ENCODE results near the gene CCDC150. TPM values are rescaled to one million over a fixed set of nuclear protein-coding genes. Genes with fewer than 3 reads are reported as not detected.
"Not testable (repeated sequence)": the region's sequence is repeated elsewhere in the genome, so short reads cannot be mapped to it uniquely, and the experiment has no call there.

Gene CCDC150
- total RNA-seq, 1 experiment from 2014 or later: 34.0 TPM

DNA sequence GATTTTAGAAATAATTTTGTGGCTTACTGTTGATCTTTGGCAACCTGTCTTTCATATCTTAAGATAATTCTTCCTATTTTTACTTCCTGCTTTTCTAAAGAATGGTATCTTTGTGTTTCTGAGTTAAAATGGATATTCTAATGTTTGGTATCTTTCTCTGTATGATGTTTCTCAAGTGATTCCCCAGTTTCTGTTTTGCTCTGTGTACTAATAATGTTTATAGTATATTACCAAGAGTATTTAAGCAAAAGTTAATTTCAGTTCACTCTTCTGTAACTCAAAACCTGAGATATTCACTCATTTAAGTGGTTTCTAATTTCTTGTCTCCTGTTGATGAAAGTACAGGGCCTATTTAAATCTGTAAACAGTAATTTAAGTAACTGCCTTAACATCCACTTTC lies 58.3 kb downstream of the CCDC150 start:
- no peaks in the 10 kb centered on the region for H3K27me3 ChIP-seq (replicated peaks; ENCODE audit: control insufficient read depth, insufficient read depth, low read length)
- no peak for DNase-seq
- Mint-ChIP-seq H3K27ac (ENCODE audit: unreplicated experiment) (no peak overlapping the region), H3K36me3 (ENCODE audit: insufficient read depth, unreplicated experiment) (no peaks in the 10 kb centered on the region), H3K27me3 (ENCODE audit: insufficient read depth, unreplicated experiment) (no peaks in the 10 kb centered on the region), H3K4me1 (ENCODE audit: low read depth, unreplicated experiment) (peaks cover 8% of the 10 kb centered on the region), H3K9me3 (ENCODE audit: unreplicated experiment) (no peaks in the 10 kb centered on the region), H3K4me3 (ENCODE audit: unreplicated experiment) (no peak overlapping the region)
- BruUV-seq (replicated peaks): no TSS peak
- H3K4me3 ChIP-seq (ENCODE audit: low read depth, low read length): no peak overlapping the region
- no peaks in the 10 kb centered on the region for H3K9me3 ChIP-seq
- intact Hi-C loops (cut with micrococcal nuclease; ENCODE audit: unreplicated experiment): no loop called here
- peaks cover 6% of the 10 kb centered on the region; the same call in 1 of the 2 replicates for H3K4me1 ChIP-seq
- ChIA-PET POLR2A (no interaction called here), CTCF (interaction anchor here (0.6 kb wide), 1 partner anchor 25 kb away, joined by 4 read pairs; no protein-coding TSS in a partner anchor)
- H3K36me3 ChIP-seq (ENCODE audit: control insufficient read depth, insufficient read depth, low read length): no peaks in the 10 kb centered on the region
- no peak for TF ChIP-seq CTCF (IDR thresholded peaks at IDR 0.05; ENCODE audit: insufficient read depth in 1 of 2, low read depth in 1 of 2, low read length in 1 of 2, severe bottlenecking in 1 of 2, unreplicated experiment in 1 of 2)

- intact Hi-C loops (cut with micrococcal nuclease; ENCODE audit: unreplicated experiment): no loop called here
Observed at GRCh38 chr2:196702641-196703040, 63.1 kb downstream of the CCDC150 start.

GRCh38 chr2:196703695-196704094 lies 64.2 kb downstream of the CCDC150 start:
- Mint-ChIP-seq H3K27ac (ENCODE audit: unreplicated experiment) (no peak overlapping the region), H3K4me1 (ENCODE audit: low read depth, unreplicated experiment) (no peaks in the 10 kb centered on the region), H3K27me3 (ENCODE audit: insufficient read depth, unreplicated experiment) (no peaks in the 10 kb centered on the region), H3K4me3 (ENCODE audit: unreplicated experiment) (no peak overlapping the region), H3K36me3 (ENCODE audit: insufficient read depth, unreplicated experiment) (no peaks in the 10 kb centered on the region), H3K9me3 (ENCODE audit: unreplicated experiment) (peaks cover 19% of the 10 kb centered on the region)
- Histone ChIP-seq H3K27me3 (replicated peaks; ENCODE audit: control insufficient read depth, insufficient read depth, low read length) (no peaks in the 10 kb centered on the region), H3K36me3 (ENCODE audit: control insufficient read depth, insufficient read depth, low read length) (no peaks in the 10 kb centered on the region), H3K9me3 (no peaks in the 10 kb centered on the region), H3K4me1 (no peaks in the 10 kb centered on the region), H3K4me3 (ENCODE audit: low read depth, low read length) (no peak overlapping the region)
- ChIA-PET CTCF (no interaction called here), POLR2A (no interaction called here)
- BruUV-seq (replicated peaks): no TSS peak
- no peak for TF ChIP-seq CTCF (IDR thresholded peaks at IDR 0.05; ENCODE audit: insufficient read depth in 1 of 2, low read depth in 1 of 2, low read length in 1 of 2, severe bottlenecking in 1 of 2, unreplicated experiment in 1 of 2)
- DNase-seq: no peak
- intact Hi-C loops (cut with micrococcal nuclease; ENCODE audit: unreplicated experiment): no loop called here

More at GRCh38 chr2:196702641-196703040, 63.1 kb downstream of the CCDC150 start:
- Histone ChIP-seq H3K4me3 (ENCODE audit: low read depth, low read length) (no peak overlapping the region), H3K36me3 (ENCODE audit: control insufficient read depth, insufficient read depth, low read length) (no peaks in the 10 kb centered on the region), H3K9me3 (no peaks in the 10 kb centered on the region), H3K4me1 (no peaks in the 10 kb centered on the region), H3K27me3 (replicated peaks; ENCODE audit: control insufficient read depth, insufficient read depth, low read length) (no peaks in the 10 kb centered on the region)
- ChIA-PET CTCF (no interaction called here), POLR2A (no interaction called here)
- no peak for TF ChIP-seq CTCF (IDR thresholded peaks at IDR 0.05; ENCODE audit: insufficient read depth in 1 of 2, low read depth in 1 of 2, low read length in 1 of 2, severe bottlenecking in 1 of 2, unreplicated experiment in 1 of 2)
- peaks cover 8% of the 10 kb centered on the region for H3K9me3 Mint-ChIP-seq (ENCODE audit: unreplicated experiment)
- no peaks in the 10 kb centered on the region for H3K4me1 Mint-ChIP-seq (ENCODE audit: low read depth, unreplicated experiment)
- H3K27me3 Mint-ChIP-seq (ENCODE audit: insufficient read depth, unreplicated experiment): no peaks in the 10 kb centered on the region
- no peak for DNase-seq
- no TSS peak for BruUV-seq (replicated peaks)
- H3K27ac Mint-ChIP-seq (ENCODE audit: unreplicated experiment): no peak overlapping the region
- H3K36me3 Mint-ChIP-seq (ENCODE audit: insufficient read depth, unreplicated experiment): no peaks in the 10 kb centered on the region
- H3K4me3 Mint-ChIP-seq (ENCODE audit: unreplicated experiment): no peak overlapping the region

DNA sequence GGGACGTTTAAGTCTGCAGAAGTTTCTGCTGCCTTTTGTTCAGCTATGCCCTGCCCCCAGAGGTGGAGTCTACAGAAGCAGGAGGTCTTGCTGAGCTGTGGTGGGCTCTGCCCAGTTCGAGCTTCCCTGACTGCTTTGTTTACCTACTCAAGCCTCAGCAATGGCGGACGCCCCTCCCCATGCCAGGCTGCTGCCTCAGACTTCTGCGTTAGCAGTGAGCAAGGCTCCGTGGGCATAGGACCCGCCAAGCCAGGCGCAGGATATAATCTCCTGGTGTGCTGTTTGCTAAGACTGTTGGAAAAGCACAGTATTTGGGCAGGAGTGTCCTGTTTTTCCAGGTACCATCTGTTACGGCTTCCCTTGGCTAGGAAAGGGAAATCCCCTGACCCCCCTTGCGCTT lies 70.5 kb downstream of the CCDC150 start:
- DNase-seq; intact Hi-C loops (cut with micrococcal nuclease; ENCODE audit: unreplicated experiment); H3K27me3 ChIP-seq (replicated peaks; ENCODE audit: control insufficient read depth, insufficient read depth, low read length); H3K27me3 Mint-ChIP-seq (ENCODE audit: insufficient read depth, unreplicated experiment); H3K27ac Mint-ChIP-seq (ENCODE audit: unreplicated experiment); H3K36me3 Mint-ChIP-seq (ENCODE audit: insufficient read depth, unreplicated experiment); POLR2A ChIA-PET; CTCF ChIA-PET; H3K9me3 ChIP-seq; H3K4me3 ChIP-seq (ENCODE audit: low read depth, low read length); H3K4me1 Mint-ChIP-seq (ENCODE audit: low read depth, unreplicated experiment); H3K36me3 ChIP-seq (ENCODE audit: control insufficient read depth, insufficient read depth, low read length); BruUV-seq (replicated peaks); H3K4me1 ChIP-seq; H3K4me3 Mint-ChIP-seq (ENCODE audit: unreplicated experiment): not testable (repeated sequence)
- H3K9me3 Mint-ChIP-seq (ENCODE audit: unreplicated experiment): peaks cover 28% of the 10 kb centered on the region

Data from Caco-2 (cell line).